ELR (cell line): Measurements from ENCODE around the gene PATJ.
"Not testable (repeated sequence)": the region's sequence is repeated elsewhere in the genome, so short reads cannot be mapped to it uniquely, and the experiment has no call there.

Source experiments
- DNase-seq: peaks from one replicate; pipeline ENCODE4 v3.0.0-alpha.2; 2015; ENCODE audit warnings: low read depth

Gene PATJ

GRCh38 chr1:61743716-61744580 is 1.7 kb downstream of the PATJ start:
- no peak for DNase-seq

GRCh38 chr1:61746813-61747212 is 4.5 kb downstream of the PATJ start:
- no peak for DNase-seq

- DNase-seq: no peak
These were observed 6.3 kb downstream of the PATJ start for GRCh38 chr1:61748566-61748965.

GRCh38 chr1:61749574-61749973 is 7.3 kb downstream of the PATJ start:
- no peak for DNase-seq

- DNase-seq: no peak
These were observed 10.7 kb downstream of the PATJ start for GRCh38 chr1:61752921-61753389.

GRCh38 chr1:61753998-61754508 is 11.8 kb downstream of the PATJ start:
- no peak for DNase-seq

GRCh38 chr1:61754545-61754944 is 12.3 kb downstream of the PATJ start:
- no peak for DNase-seq

- no peak for DNase-seq
These were observed 14.5 kb downstream of the PATJ start for GRCh38 chr1:61756773-61757172.

GRCh38 chr1:61757950-61758349 is 15.7 kb downstream of the PATJ start:
- no peak for DNase-seq

GRCh38 chr1:61770131-61770530 is 27.9 kb downstream of the PATJ start:
- DNase-seq: no peak

- no peak for DNase-seq
These were observed 33.8 kb downstream of the PATJ start for GRCh38 chr1:61776091-61776490.

GRCh38 chr1:61779231-61779630 is 37.0 kb downstream of the PATJ start:
- DNase-seq: no peak

GRCh38 chr1:61781151-61781550 is 38.9 kb downstream of the PATJ start:
- no peak for DNase-seq

GRCh38 chr1:61782771-61783170 is 40.5 kb downstream of the PATJ start:
- no peak for DNase-seq

GRCh38 chr1:61784726-61785125 is 42.4 kb downstream of the PATJ start:
- no peak for DNase-seq

GRCh38 chr1:61790837-61791236 is 48.6 kb downstream of the PATJ start:
- no peak for DNase-seq

GRCh38 chr1:61797045-61797755 is 54.9 kb downstream of the PATJ start:
- DNase-seq: no peak

GRCh38 chr1:61801047-61801446 is 58.8 kb downstream of the PATJ start:
- not testable (repeated sequence) for DNase-seq

- no peak for DNase-seq
These were observed 65.4 kb downstream of the PATJ start for GRCh38 chr1:61807606-61808140.

GRCh38 chr1:61808321-61808720 is 66.0 kb downstream of the PATJ start:
- DNase-seq: no peak

- peak; percentile 12 for DNase-seq
These were observed 66.7 kb downstream of the PATJ start for GRCh38 chr1:61808968-61809367.

- DNase-seq: no peak
These were observed 70.6 kb downstream of the PATJ start for GRCh38 chr1:61812916-61813315.

GRCh38 chr1:61816191-61816590 is 73.9 kb downstream of the PATJ start:
- DNase-seq: no peak
